ENCODE data around the gene EIF1B. TPM values are rescaled to one million over a fixed set of nuclear protein-coding genes. Genes with fewer than 3 reads are reported as not detected.

The EIF1B gene
- polyA plus RNA-seq, 1 donor (not counting 4 experiments of a cell fraction or from before 2014, with no cell fraction given), result 23.5 TPM

GRCh38 chr3:40339871-40340270 lies 30.4 kb downstream of the EIF1B start:
- Histone ChIP-seq H3K27ac (ENCODE audit: control insufficient read depth, insufficient read depth, low read length) (no peak overlapping the region), H3K9me3 (ENCODE audit: control insufficient read depth, low read depth, low read length) (no peaks in the 10 kb centered on the region), H3K36me3 (ENCODE audit: control insufficient read depth in 2 of 2, extremely low read depth in 1 of 2, insufficient read depth in 2 of 2, low read length in 2 of 2) (no peaks in the 10 kb centered on the region), H3K27me3 (ENCODE audit: control insufficient read depth, extremely low read depth, insufficient read depth, low read length) (no peaks in the 10 kb centered on the region), H3K4me2 (ENCODE audit: control insufficient read depth, extremely low read depth, insufficient read depth, low read depth, low read length) (no peak overlapping the region), H2AFZ (ENCODE audit: control insufficient read depth, low read length) (no peak overlapping the region), H4K20me1 (ENCODE audit: control insufficient read depth, extremely low read depth, insufficient read depth, low read length) (no peaks in the 10 kb centered on the region), H3K9ac (ENCODE audit: control insufficient read depth, extremely low read depth, insufficient read depth, low read length) (no peak overlapping the region), H3K79me2 (ENCODE audit: control insufficient read depth, insufficient read depth, low read length) (no peaks in the 10 kb centered on the region), H3K4me1 (ENCODE audit: control insufficient read depth, extremely low read depth, insufficient read depth, low read length) (peaks cover 13% of the 10 kb centered on the region), H3K4me3 (ENCODE audit: control insufficient read depth in 2 of 3, extremely low read depth in 1 of 3, insufficient read depth in 2 of 3, low read depth in 1 of 3, low read length in 3 of 3) (no peak overlapping the region), H3K9me1 (ENCODE audit: control insufficient read depth, extremely low read depth, insufficient read depth, low read length) (no peaks in the 10 kb centered on the region)
- FAIRE-seq, result no peak
- no peak for DNase-seq (ENCODE audit: low read depth, low spot score)
- TF ChIP-seq, protein P1, sequence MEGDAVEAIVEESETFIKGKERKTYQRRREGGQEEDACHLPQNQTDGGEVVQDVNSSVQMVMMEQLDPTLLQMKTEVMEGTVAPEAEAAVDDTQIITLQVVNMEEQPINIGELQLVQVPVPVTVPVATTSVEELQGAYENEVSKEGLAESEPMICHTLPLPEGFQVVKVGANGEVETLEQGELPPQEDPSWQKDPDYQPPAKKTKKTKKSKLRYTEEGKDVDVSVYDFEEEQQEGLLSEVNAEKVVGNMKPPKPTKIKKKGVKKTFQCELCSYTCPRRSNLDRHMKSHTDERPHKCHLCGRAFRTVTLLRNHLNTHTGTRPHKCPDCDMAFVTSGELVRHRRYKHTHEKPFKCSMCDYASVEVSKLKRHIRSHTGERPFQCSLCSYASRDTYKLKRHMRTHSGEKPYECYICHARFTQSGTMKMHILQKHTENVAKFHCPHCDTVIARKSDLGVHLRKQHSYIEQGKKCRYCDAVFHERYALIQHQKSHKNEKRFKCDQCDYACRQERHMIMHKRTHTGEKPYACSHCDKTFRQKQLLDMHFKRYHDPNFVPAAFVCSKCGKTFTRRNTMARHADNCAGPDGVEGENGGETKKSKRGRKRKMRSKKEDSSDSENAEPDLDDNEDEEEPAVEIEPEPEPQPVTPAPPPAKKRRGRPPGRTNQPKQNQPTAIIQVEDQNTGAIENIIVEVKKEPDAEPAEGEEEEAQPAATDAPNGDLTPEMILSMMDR (optimal IDR thresholded peaks at IDR 0.05 in 1 of 3, IDR thresholded peaks at IDR 0.05 in 1 of 3, conservative IDR thresholded peaks at IDR 0.05 in 1 of 3; ENCODE audit: extremely low read depth in 1 of 3, insufficient read depth in 2 of 3, low read length in 3 of 3), result no peak
- no peak for TF ChIP-seq EZH2 (IDR thresholded peaks at IDR 0.05; ENCODE audit: low read length)
- dilution Hi-C loops (cut with MboI; ENCODE audit: extremely low pct_ligation_motif_present, low sequenced_read_pairs), result no loop called here

- DNase-seq (ENCODE audit: low read depth, low spot score), result no peak
- no peaks in the 10 kb centered on the region for H3K79me2 ChIP-seq (ENCODE audit: control insufficient read depth, insufficient read depth, low read length)
- dilution Hi-C loops (cut with MboI; ENCODE audit: extremely low pct_ligation_motif_present, low sequenced_read_pairs), result no loop called here
- no peak for TF ChIP-seq EZH2 (IDR thresholded peaks at IDR 0.05; ENCODE audit: low read length)
- TF ChIP-seq, protein P1 (optimal IDR thresholded peaks at IDR 0.05 in 1 of 3, IDR thresholded peaks at IDR 0.05 in 1 of 3, conservative IDR thresholded peaks at IDR 0.05 in 1 of 3; ENCODE audit: extremely low read depth in 1 of 3, insufficient read depth in 2 of 3, low read length in 3 of 3), result no peak
- no peak overlapping the region for H3K4me3 ChIP-seq (ENCODE audit: control insufficient read depth in 2 of 3, extremely low read depth in 1 of 3, insufficient read depth in 2 of 3, low read depth in 1 of 3, low read length in 3 of 3)
- no peak overlapping the region for H2AFZ ChIP-seq (ENCODE audit: control insufficient read depth, low read length)
- H3K9ac ChIP-seq (ENCODE audit: control insufficient read depth, extremely low read depth, insufficient read depth, low read length), result no peak overlapping the region
- H3K27me3 ChIP-seq (ENCODE audit: control insufficient read depth, extremely low read depth, insufficient read depth, low read length), result no peaks in the 10 kb centered on the region
- H4K20me1 ChIP-seq (ENCODE audit: control insufficient read depth, extremely low read depth, insufficient read depth, low read length), result no peaks in the 10 kb centered on the region
- peaks cover 13% of the 10 kb centered on the region for H3K4me1 ChIP-seq (ENCODE audit: control insufficient read depth, extremely low read depth, insufficient read depth, low read length)
- no peak overlapping the region for H3K27ac ChIP-seq (ENCODE audit: control insufficient read depth, insufficient read depth, low read length)
- H3K4me2 ChIP-seq (ENCODE audit: control insufficient read depth, extremely low read depth, insufficient read depth, low read depth, low read length), result no peak overlapping the region
- no peaks in the 10 kb centered on the region for H3K9me3 ChIP-seq (ENCODE audit: control insufficient read depth, low read depth, low read length)
- FAIRE-seq, result no peak
- H3K9me1 ChIP-seq (ENCODE audit: control insufficient read depth, extremely low read depth, insufficient read depth, low read length), result no peaks in the 10 kb centered on the region
- H3K36me3 ChIP-seq (ENCODE audit: control insufficient read depth in 2 of 2, extremely low read depth in 1 of 2, insufficient read depth in 2 of 2, low read length in 2 of 2), result no peaks in the 10 kb centered on the region
These were observed 31.1 kb downstream of the EIF1B start for GRCh38 chr3:40340541-40341170.
